Astrocyte of the spinal cord (primary cell): ENCODE data around the gene BPI.

Experiments used
- DNase-seq: peaks from one replicate; pipeline ENCODE4 v3.0.0; 2011; ENCODE audit warnings: low read depth, low spot score
- H3K4me3 ChIP-seq: 2 replicates; pipeline ENCODE4 v1.5.1; 2011; ENCODE audit warnings: low read depth, mild to moderate bottlenecking, low read length, moderate library complexity
- CTCF ChIP-seq: IDR thresholded peaks from 2 replicates; pipeline ENCODE4 v1.5.1; 2012; ENCODE audit warnings: low read depth, mild to moderate bottlenecking, low read length, inconsistent platforms
- in situ Hi-C: cut with HindIII; loops from 2 replicates; pipeline ENCODE4 v1.10.0; 2017; ENCODE audit warnings: low sequenced_read_pairs

Gene BPI

GRCh38 chr20:38339997-38340396 lies 36.0 kb downstream of the BPI start:
- H3K4me3 ChIP-seq, result no peak overlapping the region
- TF ChIP-seq CTCF, result no peak
- in situ Hi-C loops, result no loop called here
- no peak for DNase-seq

DNA sequence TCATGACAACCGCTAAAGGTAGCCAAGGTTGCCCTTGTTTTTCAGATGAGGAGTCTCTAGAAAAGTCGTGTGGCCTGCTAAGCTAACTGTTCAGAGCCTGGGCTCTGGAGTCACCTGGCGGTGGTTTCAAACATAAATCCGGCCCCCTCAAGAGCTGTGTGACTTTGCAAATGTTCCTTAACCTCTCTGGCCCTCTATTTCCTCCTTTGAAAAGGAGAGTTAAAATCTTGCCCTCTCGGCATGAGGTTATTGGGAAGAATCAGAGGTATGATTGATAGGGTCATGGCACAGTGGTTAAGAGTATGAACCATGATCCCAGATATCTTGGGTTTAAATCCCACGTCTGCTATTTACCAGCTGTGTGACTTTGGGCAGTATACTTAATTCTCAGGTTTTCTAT lies 36.7 kb downstream of the BPI start:
- DNase-seq, result no peak
- TF ChIP-seq CTCF, result no peak
- in situ Hi-C loops, result no loop called here
- no peak overlapping the region for H3K4me3 ChIP-seq

- no peak overlapping the region for H3K4me3 ChIP-seq
- in situ Hi-C loops, result no loop called here
- no peak for DNase-seq
- TF ChIP-seq CTCF, result no peak
Observed at GRCh38 chr20:38342216-38342615, 38.3 kb downstream of the BPI start.

DNA sequence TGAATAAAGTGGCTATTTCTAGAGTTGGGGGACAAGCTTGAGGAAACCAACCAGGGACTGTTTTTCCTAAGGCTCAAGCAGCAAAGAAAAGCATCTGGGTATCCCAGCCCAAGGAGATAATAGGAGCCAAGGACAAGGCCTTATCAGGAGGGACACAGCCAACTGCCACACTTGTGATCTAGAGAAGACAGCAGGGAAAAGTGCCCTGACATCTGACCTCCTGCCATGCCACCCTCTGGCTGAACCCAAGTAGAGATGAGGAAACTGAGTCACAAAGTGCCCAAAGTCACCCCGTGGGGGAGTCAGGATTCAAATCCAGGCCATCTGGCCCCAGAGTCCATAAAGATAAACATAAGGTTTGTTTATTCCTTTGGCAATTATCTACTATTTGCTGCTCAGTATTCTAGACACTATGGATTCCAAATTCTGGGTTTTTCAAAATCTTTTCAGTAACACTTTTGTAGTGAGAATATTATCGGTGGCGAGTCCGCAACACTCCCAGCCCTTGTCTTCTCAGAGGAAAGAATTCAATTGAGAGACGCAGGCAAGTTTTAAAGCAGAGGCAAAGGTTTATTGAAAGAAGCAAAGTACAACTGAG lies 38.9 kb downstream of the BPI start:
- no peak for TF ChIP-seq CTCF
- H3K4me3 ChIP-seq, result no peak overlapping the region
- in situ Hi-C loops, result no loop called here
- DNase-seq, result no peak

GRCh38 chr20:38343311-38344106 lies 39.6 kb downstream of the BPI start:
- H3K4me3 ChIP-seq, result no peak overlapping the region
- peak; percentile 17 for DNase-seq
- in situ Hi-C loops, result no loop called here
- no peak for TF ChIP-seq CTCF

GRCh38 chr20:38344107-38344701 lies 40.2 kb downstream of the BPI start:
- no peak overlapping the region for H3K4me3 ChIP-seq
- TF ChIP-seq CTCF, result no peak
- DNase-seq, result no peak
- in situ Hi-C loops, result no loop called here
